RCC 7860 (cell line): ENCODE data around the gene CACNB3.
A peak's percentile ranks its signal among the peaks of the same experiment; 100 is the strongest.
"Not testable (repeated sequence)": the region's sequence is repeated elsewhere in the genome, so short reads cannot be mapped to it uniquely, and the experiment has no call there.

Experiments
- DNase-seq: peaks from one replicate; pipeline ENCODE4 v3.0.0-alpha.2; 2015; ENCODE audit warnings: low spot score
- FAIRE-seq: peaks from 2 replicates; lab custom pipeline; 2012; peaks lifted over from hg19 to GRCh38; lab: Jason Lieb, UNC

CACNB3 gene

DNA sequence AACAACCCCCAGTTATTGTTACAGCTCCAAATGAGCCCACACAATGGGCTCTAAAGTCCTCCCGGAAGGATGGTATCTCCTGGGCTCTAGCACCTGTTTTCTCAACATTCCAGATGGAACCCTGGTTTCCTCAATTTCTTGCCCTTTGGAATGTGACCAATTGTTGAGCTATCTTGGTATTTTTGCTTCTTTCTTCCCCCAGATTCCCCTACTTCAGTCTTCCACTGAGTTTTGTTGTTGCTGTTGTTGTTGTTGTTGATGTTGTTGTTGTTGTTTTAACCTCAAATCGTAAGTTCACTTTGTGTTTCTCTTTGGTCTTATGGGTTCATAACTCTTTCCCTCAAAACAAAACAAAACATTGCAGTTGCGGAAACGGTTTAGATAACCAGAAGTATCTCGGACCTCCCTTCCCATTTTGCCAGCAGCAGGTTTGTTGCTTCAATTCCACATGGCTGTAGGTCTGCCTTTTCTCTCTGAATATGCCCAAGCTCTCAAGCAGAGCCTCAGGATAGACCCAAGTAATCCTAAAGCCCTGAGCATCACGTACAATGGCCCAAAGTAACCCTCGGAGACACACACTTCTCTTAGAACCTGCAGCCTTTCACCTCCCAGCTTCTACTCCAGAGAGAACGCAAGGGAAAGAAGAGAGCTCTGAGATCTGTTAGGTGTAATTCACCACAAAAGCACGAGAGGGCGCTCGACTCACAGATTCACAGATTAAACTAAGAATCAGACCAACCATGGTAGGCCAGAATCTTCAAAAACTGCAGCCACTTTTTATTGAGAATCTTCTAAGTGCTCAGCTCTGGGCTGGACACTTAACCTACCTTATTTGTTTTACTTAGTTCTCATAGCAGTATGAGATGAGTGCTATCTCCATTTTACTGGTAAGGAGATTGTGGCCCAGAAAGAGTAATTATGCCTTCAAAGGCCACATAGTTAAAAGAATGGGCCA lies 34.7 kb downstream of the CACNB3 start:
- DNase-seq, result peak; percentile 61
- FAIRE-seq, result peak; percentile 63

DNA sequence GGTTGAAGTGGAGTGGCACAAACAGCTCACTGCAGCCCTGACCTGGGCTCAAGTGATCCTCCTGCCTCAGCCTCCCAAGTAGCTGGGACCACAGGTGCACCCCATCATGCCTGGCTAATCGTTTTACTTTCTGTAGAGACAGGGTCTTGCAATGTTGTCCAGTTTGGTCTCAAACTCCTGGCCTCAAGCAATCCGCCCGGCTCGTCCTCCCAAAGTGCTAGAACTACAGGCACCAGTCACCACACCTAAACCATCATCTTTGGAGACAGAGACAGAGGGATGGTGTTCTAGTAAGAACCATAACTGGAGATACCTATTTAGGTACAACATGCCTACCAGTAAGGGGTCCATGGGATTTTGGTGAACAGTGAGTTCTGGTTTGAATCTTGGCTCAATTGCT lies 36.2 kb downstream of the CACNB3 start:
- no peak for DNase-seq
- FAIRE-seq, result no peak

DNA sequence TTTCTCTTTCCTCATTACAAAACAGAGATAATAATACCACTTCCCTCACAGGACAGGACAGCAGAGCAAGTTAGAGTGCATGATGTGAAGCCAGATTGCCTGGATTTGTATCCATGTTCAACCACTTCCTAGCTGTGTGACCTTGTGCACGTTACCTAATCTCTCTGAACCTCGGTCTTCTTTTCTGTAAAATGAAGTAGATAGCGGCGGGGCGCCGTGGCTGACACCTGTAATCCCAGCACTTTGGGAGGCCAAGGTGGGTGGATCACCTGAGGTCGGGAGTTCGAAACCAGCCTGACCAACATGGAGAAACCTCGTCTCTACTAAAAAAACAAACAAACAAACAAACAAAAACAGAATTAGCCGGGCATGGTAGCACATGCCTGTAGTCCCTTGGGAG lies 36.6 kb downstream of the CACNB3 start:
- not testable (repeated sequence) for FAIRE-seq, DNase-seq

DNA sequence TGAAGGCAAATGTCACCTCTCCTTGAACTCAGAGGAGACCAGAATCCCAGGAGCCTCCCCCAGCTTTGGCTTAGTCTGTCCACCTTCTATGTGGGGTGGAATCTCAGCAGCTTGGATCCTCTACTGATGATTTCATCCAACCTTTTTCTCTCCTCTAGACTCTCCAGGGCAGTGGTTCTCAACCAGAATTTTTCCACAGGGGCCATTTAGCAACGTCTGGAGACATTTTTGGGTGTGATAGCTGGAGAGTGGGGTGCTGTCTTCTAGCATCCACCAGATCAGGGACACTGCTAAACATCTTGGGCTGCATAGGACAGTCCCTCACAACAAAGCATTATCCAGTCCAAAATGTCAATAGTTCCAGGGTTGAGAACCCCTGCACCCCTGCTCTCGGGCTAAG lies 38.1 kb downstream of the CACNB3 start:
- FAIRE-seq (no peak), DNase-seq (no peak)

DNA sequence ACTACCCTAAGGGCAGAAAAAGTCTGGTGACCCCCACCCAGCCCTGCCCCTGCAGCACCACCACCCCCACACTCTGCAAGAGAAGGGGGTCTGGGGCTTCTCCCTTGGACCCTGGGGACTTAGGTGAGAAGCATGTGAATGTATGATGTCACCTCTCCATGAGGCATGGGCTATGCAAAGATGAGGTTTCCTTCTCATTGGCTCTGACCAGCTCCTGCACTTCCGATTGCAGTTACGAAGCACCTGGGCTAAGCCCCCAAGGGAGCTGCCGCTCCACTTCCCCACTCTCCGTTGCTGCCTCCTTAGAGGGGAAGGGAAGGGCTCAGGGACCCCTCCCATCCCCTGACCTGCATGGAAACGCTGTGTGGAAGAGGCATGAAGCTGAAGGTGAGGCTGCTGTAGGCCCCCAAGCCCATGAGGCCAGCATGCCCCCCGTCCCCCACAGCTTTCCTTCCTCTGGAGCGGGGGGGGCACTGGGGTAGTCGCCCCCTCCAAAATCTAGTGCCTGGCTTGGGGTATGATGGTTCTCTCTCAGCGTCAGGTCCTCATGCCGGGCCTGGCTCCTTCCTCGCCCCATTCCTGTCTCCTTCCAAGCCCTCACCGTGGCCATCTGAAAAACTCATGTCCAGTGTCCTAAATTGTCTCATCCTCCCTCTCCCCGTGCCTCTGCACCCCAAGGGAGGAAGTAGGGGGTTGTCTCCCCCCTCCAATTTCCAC lies 39.1 kb downstream of the CACNB3 start:
- no peak for FAIRE-seq
- no peak for DNase-seq

DNA sequence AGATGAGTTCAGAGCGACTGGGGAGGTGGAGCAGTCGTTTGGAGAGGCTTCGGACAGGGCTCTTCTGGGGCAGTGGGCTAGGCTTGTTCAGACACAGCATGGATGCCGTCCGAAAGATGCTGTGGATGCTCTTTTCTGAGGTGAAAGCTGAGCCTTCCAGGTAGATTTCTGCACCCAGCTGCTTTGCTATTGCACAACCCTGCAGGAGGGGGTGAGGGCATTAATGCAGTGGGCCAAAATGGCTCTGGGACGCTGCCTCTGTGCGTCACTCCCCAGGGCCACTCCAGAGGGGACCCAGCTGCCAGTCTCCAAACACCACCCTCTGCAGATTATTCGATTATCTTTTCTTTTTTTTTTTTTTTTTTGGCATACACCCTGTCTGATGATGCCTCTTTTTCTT lies 39.7 kb downstream of the CACNB3 start:
- no peak for FAIRE-seq
- no peak for DNase-seq

DNA sequence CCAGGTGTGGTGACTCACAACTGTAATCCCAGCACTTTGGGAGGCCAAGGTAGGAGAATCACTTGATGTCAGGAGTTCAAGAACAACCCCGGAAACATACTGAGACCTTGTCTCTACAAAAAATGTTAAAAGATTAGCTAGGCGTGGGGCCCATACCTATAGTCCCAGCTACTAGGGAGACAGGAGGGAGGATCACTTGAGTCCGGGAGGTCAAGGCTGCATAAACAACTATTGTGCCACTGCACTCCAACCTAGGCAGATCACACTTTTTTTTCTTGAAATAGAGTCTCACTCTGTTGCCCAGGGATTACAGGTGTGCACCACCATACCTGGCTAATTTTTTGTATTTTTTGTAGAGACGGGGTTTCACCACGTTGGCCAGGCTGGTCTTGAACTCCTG lies 41.3 kb downstream of the CACNB3 start:
- FAIRE-seq, result no peak
- no peak for DNase-seq

DNA sequence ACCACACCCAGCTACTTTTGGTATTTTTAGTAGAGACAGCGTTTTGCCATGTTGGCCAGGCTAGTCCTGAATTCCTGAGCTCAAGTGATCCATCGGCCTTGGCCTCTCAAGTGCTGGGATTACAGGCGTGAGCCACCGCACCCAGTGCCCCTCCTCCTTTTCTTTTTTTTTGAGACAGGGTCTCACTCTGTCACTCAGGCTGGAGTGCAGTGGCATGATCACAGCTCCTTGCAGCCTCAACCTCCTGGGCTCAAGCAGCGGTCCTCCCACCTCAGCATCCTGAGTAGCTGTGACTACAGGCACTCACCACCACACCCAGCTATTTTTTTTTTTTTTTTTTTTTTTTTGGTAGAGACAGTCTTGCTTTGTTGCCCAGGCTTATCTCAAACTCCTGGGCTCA lies 41.9 kb downstream of the CACNB3 start:
- DNase-seq, FAIRE-seq: not testable (repeated sequence)

DNA sequence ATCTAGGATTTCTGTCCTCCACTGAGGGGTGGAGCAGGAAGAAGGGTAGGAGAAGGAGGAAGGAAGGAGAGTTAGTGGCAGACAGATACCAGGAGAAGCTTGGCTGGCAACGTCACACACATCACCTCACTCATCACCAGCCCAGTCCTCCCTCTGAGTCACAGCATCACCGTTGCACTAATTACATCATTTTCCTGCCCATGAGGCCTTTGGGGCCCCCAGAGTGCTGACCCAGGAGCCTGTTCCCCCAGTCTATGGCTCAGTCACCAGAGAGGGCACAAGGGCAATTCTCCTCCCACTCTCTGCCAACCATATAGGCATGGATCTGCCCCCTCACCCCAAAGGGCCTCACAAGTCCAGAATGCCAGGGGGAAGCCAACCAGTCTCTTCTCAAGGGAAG lies 42.8 kb downstream of the CACNB3 start:
- DNase-seq, result no peak
- no peak for FAIRE-seq

DNA sequence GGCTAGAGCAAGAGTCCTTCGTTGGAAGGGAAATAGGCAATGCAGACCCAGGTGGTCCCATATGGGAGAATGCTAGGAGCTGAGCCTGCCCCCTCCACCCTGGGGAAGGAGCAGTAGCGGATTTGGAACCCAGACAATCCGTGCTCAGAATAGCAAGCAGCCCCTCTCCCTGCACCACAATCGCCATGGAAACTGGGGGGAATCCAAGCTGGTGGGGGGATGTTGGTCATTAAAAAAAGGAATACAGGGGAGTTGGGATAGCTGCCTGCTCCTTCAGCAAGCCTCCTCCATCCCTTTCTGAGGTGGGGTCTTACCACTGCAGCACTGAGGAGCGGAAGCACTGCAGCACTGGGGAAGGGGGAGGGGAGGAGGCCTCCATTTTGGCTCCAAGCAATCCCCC lies 44.5 kb downstream of the CACNB3 start:
- DNase-seq (no peak), FAIRE-seq (no peak)

DNA sequence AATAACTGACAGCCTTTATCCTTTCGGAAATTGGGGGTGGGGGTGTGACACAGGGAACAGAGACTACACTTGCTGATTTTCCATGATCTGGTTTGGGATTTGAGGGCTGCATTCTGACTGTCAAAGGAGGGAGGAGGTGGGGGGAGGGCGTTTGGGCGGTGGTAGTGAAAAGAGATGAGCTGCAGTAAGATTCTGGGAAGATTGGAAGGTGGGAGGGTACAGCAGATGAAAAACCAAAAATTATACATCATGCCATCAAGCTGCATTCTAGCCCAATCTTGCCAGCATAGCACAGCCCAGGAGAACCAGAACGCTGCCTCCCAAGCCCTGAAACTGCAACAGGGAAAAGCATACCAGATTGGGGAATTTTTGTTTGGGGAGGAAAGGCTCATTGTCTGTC lies 45.0 kb downstream of the CACNB3 start:
- DNase-seq (no peak), FAIRE-seq (no peak)

DNA sequence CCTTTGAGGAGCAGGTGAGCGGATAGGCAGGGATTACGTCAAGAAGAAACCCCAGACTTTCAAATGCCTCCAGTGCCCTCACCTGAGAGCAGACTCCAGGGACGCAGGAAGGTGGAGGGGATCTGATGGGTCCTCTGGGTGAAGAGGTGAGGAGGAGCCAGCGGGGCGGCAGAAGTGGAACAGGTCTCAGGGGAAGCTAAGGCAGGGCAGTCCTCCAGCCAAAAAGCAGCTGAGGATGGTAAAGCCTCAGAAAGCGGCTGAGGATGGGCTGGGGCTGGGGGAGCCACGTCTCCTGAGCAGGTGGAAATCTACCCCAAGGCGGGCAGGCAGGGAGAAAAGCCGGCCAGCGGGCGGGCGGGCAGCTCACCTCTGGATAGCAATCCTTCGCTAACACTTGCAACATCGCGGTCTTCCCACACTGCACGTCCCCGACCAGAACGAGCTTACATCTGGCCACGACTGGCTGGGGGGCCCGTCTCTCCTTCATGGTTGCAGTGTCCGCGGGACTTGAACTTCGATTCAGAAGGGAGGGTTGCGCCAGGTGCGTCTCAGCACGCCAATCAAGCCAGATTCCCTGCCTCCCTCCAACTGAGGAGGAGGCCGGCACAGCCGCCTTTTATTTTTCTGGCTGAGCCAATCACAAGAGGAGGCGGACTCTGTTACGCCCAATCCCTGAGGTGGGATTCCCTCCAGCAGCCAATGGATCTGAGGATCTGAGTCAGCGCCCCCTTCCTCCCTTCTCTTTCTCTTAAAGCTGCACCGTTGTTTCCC lies 47.2 kb downstream of the CACNB3 start, which contains the start of gene RND1:
RND1 (minus strand) TSS at position 590 of the 771 bp plus-strand sequence; CDS start at position 487, 103 bp downstream.
- peak; percentile 68 for DNase-seq
- peak; percentile 80 for FAIRE-seq

DNA sequence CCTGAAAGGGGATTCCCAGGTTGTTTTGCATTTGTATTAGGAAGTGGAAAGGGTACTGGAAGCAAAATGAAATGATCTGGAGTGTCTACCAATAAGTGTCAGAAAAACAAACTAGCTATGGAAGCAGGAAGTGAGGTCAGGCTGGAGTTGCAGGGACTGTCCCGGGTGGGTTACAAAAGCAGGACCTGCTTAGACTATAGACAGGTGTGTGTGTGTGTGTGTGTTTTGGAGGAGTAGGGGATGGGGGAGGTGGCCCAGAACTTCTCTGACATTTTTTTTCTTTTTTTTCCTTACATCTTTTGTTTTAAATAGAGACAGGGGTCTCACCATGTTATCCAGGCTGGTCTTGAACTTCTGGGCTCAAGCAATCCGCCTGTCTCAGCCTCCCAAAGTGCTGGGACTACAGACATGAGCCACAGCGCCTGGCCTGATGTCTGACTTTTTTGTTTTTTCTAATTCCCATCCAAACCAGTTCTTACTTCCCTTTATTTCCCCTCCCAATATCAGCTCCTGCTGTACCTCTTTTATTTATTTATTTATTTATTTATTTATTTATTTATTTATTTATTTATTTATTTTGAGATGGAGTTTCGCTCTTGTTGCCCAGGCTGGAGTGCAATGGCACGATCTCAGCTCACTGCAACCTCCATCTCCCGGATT lies 47.9 kb downstream of the CACNB3 start:
- no peak for FAIRE-seq
- DNase-seq, result no peak

DNA sequence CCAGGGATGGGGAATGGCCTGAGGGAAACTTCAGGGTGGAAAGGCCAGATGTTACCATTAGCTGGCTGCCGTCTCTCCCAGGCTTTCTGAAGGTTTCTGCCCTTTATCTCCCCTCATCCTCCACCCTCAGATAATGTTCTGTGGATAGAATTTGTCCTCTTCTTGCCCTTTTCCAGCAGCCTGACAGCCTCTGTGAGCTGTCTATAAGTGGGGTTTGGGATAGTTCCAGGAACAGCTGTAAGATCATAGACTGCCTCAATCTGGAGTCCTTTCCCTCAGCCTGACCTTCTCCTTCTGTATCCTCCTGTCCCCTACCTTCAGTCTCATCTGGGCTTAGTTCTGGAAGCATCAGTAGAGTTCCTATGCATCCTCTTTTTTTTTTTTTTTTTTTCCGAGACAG lies 50.2 kb downstream of the CACNB3 start:
- FAIRE-seq, result no peak
- DNase-seq, result no peak

DNA sequence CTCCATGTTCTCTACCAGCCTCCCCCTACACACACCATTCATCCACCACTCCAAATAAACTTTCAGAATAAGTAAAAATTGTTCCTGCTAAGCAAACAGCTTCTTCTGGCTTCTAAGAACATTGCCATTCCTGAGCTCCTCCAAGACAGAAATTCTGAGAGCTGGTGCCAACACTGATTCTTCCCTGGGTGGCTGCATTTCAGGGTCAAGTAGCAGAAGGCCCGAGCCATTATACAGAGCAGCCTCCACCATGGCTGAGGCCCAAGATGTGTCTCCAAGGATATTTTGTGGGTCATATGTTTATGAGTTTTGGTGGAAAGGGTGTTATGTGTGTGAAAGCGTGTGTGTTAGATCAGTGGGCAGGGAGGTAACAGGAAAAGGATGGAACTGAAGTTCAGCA lies 50.9 kb downstream of the CACNB3 start:
- FAIRE-seq (no peak), DNase-seq (no peak)

DNA sequence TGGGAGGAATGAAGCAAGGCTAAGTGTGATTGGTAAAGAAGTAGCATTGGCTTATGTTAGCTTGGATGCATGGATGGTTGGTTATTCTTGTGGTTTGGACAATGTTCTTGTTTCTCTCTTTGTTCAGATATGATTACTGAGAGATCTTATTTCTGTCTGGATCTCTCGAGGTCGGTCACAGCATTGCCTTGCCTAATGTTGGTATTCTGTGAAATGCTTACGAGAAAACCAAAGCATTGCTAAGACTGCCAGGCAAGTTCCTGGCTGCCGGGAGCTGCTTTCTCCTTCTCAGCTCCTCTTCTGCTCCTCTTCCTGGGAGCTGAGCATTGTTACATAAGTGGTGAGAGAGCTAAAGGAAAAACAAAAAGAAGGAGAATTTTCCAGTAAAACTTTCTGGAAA lies 54.8 kb downstream of the CACNB3 start:
- no peak for FAIRE-seq
- DNase-seq, result no peak

DNA sequence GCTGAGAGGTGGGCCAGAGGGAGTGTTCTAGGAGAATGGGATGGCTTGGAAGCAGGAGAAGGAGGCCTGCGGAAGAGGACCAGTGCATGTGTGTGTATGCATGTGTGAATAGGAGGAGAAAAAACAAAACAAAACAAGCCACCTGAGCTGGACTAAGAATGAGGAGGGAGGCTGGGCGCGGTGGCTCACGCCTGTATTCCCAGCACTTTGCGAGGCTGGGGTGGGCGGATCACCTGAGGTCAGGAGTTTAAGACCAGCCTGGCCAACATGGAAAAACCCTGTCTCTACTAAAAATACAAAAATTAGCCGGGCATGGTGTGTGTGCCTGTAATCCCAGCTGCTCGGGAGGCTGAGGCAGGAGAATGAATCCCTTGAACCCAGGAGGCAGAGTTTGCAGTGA lies 55.2 kb downstream of the CACNB3 start:
- DNase-seq, FAIRE-seq: not testable (repeated sequence)

DNA sequence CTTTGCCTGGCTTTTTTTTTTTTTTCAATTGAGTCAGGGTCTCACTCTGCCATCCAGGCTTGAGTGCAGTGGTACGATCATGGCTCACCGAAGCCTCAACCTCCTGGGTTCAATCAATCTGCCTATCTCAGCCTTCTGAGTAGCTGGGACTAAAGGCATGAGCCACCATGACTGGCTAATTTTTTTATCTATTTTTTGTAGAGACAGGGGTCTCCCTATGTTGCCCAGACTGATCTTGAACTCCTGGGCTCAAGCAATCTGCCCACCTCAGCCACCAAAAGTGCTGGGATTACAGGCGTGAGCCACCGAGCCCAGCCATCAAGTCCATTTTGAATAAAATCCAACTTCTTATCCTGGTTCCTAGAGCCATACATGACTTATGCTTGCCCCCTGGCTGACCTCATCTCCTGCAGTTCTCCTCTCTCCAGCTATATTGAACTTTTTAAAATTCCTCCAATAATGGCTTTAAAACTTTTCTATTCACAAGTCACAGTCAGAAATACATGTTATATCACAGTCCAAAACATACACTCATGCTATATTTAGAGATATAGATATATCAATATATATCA lies 57.7 kb downstream of the CACNB3 start:
- FAIRE-seq (no peak), DNase-seq (no peak)
